Stimulated activated CD4-positive, alpha-beta T cell treated with anti-CD3 and anti-CD28 coated beads, Interleukin-4, amount 100 ng/mL, for 4 hours (primary cell): ENCODE measurements around the gene TOB2.

ENCODE experiments used
- DNase-seq, 2 experiments: peaks; one replicate each; pipeline ENCODE4 v3.0.0-alpha.2; 2020

Gene TOB2, protein sequence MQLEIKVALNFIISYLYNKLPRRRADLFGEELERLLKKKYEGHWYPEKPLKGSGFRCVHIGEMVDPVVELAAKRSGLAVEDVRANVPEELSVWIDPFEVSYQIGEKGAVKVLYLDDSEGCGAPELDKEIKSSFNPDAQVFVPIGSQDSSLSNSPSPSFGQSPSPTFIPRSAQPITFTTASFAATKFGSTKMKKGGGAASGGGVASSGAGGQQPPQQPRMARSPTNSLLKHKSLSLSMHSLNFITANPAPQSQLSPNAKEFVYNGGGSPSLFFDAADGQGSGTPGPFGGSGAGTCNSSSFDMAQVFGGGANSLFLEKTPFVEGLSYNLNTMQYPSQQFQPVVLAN

DNA sequence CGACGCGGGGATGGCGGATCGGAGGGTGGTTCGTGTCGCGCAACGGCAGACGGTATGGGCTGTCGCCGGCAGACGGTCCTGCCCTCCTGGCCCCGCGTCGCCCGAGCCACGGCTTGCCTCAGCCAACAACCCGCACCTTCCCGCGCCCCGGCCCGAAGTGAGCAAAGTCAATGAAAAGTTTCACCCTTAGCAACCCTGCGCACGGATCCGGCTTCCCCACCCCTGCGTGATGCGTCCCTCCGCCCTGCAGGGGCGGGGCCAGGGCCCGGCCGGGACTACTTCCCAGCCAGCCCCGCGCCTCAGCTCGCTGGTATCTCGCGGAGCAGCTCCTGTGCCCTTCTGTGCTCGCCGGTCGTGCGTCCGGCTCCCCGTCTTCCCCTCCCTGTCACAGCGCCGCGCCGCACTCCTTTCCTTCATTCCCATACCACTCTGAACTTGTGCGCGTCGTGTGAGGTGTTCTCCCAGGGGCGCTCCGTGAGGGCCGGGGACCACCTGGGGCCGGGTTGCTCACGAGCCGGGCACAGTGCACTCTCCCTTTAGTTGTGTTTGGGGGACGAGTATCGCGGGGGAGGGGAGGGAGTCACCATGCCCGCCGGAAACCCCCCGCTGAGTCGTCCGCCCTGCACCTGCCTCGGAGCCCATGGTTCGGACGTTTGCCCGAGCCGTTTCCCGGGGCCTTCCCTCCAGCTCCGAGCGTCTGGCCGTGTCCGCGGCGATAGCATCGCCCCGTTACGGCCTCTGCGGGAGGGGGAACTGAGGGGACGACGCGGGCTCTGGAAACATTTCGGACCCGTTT, at the start of gene TOB2:
TSS of gene TOB2 (minus strand) at position 163 of the 796 bp plus-strand sequence. CDS start 9,456 bp downstream, outside the sequence.
- DNase-seq: peak; percentile 92 to 93

DNA sequence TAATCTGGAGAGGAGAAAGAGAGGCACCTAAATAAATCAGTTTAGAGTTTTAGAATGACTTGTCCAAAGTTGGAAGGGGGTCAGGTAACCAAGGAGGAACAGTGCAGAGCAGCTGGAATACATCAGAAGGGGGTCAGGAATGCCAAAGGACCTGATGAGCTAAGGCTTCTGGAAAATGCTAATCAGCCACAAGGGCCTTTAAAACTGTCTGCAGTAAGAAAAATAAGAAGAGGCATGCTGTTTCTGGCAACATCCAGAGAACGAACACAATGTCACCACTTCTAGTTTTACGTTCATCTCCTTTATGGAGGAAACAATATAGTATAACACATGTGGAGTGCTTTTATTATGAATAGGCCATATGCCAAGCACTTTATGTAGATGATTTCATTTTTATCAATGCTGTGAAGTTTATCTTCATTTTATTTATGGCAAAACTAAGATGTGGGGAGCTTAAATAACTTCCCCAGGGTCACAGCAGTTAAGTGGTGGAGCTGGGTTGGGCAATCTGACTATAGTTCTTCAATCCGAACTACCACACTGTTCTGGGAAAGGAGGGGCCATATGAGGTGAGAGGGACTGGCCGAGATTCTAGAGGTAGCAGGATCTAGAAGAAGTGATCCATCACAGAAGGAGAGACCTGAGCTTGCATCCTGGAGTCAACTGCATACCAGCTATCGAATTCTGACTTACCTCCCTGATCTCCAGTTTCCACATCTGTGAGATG, 44.9 kb upstream of the TOB2 start:
- DNase-seq: no peak

DNA sequence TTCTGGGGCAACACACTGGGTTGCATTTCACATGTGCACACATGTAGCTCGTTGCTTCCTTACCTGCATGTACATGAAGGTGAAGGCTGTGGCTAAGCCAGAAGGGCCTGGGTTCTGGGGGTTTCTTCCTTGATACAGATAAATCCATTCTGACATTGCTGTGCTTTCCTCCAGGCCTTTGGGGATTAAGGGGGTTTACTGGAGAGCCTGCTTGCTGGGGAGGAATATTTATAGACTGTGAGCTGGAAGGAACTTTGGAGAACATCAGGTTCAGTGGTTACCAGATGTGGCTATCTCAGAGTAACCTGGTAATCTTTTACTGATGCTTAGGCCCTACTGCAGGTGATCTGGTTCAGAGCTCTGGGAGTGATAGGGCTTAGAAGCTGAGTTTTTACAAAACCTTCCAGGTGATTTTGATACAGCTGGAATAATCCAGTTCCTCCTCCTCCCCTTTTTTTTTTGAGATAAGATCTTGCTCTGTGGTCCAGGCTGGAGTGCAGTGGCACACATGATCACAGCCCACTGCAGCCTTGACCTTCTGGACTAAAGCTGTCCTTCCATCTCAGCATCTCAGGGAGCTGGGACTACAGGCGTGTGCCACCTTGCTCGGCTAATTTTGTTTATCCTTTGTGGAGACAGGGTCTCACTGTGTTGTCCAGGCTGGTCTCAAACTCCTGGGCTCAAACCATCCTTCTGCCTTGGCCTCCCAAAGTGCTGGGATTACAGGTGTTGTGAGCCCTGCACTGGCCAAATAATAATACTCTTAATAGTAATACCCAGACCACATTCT, 42.2 kb upstream of the TOB2 start:
- no peak for DNase-seq

DNA sequence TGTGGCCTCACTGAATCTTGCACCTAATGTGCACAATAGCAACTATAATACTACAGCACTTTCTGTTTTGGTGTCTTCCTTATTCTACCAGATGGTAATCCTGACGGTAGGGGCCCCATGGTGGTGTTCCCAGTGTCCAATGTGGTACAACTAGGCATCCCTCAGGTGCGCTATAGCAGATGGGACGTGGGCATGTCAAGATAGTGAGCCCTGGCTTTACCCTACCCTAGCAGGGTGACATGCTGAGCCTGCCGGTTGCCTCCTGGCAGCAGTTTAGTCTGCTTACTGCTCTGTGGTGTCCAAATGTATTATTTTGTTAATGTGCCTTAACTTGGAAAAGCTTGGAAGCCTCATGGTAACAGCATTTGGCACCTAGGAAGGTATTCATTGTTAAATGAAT, 41.5 kb upstream of the TOB2 start:
- DNase-seq: no peak

DNA sequence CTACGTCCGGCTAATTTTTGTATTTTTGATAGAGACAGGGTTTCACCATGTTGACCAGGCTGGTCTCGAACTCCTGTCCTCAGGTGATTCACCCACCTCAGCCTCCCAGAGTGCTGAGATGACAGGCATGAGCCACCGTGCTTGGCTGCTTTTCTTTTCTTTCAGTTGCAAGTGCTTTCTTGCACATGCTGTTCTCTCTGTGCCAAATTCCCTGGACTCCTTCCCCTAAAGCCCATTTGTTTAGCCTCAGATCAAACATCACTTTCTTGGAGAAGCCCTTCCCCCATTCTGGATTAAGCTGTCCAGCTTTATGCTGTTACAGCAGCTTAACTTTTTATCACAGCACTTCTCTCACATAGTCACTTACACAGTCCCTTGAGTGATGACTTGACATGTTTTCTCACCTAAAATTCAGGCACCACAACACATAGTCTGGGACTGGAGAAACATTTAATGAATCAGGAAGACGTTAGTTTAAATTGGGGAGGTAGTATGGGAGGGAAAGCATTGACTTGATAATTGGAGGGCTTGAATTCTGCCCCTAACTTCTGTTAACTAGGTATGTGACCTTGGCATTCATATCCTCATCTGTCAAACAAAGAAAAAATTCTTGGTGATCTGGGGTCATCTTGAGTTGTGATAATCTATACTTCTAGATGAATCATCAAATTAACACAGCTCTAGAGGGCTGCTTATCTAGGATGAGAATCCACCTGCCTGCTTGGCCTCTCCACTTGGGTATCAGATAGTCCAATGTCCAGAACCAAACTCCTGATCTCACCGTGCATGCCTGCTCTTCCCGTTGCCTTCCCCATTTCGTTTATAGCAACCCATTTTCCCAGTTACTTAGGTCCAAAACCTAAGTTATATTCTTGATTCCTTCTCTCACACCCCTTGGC, 40.7 kb upstream of the TOB2 start:
- no peak for DNase-seq

DNA sequence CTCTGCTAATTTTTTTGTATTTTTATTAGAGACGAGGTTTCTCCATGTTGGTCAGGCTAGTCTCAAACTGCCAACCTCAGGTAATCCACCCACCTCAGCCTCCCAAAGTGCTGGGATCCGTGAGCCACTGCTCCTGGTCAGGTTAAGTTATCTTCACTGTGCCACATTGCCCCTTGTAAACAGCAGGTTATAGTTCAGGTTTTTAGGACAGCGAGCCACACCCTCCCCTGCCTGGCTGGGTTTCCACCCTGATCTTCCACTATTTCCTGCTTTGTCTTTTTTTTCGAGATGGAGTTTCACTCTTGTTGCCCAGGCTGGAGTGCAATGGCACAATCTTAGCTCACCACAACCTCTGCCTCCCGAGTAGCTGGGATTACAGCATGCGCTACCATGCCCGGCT, 38.4 kb upstream of the TOB2 start:
- no peak for DNase-seq

DNA sequence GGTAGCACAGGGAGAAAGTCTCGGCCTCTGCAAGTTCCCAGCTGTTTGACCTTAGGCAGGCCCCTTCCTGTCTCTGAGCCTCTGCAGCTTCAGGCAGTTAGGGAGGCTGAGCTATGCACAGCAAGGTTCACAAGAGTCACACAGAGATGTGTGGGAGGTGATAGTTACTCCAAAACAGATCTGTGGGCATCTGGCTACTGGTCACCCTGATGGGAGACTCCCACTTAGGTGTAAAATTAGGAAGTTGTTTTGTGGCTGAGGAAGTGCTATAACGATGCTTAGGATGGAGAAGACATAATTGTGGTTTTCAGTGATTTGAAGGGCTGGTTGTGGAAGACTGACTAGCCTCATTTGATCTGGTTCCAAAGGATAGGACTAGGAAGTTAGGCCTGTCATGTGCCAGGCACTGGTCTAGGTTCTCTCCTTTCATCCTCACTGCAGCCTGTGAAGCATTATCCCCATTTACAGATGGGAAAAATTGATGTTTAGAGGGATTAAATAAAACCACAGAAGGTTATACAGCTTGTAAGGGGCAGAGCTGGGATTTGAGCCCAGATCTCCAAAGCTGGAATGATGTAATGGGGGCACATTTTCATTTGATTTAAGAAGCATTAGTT, 35.8 kb upstream of the TOB2 start:
- no peak for DNase-seq

DNA sequence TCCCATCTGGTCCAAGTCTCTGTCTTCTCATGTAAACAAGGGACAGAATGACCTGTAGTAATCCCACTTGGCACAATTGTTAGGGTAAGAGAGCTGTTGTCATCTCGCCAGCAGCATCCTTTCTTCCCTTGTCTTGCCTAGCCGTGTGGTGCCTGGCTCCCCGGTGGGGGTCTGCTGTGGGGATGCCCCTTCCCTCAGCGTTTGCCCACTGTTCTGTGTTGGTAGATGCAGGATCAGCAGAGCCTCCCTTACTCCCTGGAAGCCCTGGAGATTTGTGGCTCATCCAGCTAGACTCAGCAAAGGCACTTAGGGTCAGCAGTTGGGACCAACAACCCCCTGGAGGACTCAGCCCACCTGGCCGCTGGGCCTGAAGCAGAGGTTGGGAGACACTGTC, 35.3 kb upstream of the TOB2 start:
- no peak for DNase-seq

DNA sequence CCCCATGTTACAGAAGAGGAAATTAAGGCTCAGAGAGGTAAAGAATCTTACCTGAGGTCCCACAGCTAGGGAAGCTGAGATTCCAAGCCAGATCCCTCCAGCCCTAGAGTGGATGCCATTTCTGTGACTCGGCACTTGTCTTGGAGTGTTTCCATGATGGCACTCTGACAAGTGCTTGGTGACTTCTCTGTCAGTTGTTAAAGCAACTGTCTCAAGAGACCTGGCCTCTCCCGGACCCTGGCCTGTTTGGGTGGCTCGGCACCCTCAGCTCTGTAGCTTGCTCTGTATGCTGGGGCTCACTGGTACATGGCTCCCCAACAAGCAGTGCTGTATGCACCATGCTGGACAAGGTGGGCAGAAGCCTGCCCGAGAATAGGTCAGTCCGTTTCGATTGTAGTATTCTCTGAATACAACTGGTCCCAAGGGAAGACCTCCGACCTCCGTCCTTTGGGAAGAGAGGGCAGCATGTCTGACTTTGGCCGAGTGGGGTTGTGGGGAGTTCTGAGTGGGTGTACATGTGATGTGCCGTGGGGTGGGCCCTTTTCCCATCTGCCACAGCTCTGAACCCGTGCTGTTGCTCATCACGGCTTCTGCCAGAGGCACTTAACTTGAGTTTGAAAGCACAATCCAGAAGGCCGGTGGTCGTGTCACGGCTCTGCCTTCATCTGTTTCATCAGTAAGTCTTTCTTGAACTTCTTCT, 34.7 kb upstream of the TOB2 start:
- no peak for DNase-seq

DNA sequence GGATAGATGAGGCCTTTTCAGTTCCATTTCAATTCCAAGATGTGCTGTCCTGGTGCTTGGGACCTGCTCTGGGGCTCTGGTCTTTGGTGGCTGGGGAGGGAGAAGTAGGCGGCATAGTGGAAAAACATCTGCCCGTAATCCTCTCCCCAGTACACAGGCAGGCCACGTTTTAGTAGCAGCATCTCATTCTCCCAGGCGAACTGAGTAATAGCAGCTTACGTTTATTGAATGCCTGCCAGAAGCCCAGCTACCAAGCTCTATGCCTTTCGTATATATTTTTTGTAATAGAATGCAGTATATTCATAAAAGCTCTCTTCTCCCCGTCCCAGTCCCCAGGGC, 33.8 kb upstream of the TOB2 start:
- DNase-seq: no peak

DNA sequence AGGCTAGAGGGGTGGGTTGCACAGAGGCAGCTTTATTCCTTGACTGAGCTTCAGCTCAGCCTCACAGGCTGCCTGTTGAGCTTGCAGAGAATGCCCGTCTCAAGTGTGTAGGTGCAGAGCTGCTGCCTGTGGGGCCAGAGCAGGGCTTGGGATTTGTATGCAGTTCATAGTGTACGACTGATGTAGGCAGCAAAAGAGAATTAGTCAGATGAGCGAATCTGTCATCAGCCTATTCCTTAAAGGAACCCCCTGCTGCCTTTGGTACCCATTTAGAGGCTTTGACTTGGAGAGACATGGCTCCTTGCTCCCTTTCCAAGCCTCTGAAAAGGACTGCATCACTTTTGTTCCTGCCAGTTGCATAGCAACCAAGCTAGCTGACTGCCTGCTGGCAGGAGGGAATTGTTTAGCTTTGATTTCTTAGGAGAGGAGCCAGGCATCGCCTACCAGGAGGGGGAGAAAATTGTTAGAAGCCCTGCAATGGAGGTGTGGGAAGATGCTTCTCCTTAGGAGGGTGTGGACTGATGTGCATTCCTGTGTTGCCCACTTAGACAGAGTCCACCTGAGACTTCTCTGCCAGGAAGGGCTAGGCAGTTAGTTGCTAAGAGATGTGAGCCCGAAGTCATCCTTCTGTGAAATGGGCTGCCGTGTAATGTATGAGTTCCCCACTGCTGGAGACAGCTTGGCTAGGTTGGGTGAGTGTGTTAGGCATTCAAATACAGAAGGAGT, 33.2 kb upstream of the TOB2 start:
- no peak for DNase-seq

DNA sequence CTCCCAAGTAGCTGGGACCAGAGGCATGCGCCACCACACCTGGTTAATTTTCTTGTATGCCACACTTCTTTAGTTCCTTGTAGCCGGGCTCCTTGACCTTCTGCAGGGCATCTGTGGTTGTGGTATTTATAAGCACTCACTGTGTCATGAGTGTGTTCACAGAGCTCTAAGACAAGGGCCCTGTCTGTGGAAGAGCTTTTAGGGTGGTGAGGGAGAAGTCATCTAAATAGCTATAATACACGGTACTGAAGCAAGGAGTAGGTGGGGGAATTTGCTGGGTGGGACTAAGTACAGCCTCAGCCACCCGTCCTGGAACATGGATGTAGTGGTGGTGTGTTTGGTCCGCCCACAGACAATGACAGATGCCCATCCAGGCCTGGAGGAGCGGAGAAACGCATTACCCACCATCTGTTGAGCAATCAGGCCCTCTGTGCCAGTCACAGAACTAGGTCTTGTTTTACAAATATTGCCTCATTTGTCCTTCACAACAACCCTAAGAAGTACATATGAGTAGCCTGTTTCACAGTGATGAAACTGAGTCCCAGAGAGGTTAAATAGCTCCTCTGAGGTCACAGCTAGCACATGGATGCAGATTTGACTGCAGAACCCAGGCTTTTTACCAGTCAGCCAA, 32.4 kb upstream of the TOB2 start:
- DNase-seq: no peak

DNA sequence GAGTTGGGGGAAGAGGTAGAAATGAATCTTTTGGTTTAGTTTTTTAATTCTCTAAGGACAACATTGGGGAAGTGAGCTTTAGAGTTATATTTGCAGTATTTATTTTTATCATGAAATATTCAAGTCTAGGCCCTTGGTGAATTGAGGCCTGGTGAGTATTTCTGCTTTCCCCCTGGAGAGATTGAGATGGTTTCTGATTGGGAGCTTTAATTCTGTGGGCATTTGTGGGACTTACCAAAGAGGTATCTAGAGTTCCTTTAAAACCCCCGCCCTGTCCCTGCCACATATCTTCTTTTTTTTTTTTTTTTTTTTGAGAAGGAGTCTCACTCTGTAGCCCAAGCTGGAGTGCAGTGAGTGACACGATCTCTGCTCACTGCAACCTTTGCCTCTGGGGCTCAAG, 31.9 kb upstream of the TOB2 start:
- no peak for DNase-seq

DNA sequence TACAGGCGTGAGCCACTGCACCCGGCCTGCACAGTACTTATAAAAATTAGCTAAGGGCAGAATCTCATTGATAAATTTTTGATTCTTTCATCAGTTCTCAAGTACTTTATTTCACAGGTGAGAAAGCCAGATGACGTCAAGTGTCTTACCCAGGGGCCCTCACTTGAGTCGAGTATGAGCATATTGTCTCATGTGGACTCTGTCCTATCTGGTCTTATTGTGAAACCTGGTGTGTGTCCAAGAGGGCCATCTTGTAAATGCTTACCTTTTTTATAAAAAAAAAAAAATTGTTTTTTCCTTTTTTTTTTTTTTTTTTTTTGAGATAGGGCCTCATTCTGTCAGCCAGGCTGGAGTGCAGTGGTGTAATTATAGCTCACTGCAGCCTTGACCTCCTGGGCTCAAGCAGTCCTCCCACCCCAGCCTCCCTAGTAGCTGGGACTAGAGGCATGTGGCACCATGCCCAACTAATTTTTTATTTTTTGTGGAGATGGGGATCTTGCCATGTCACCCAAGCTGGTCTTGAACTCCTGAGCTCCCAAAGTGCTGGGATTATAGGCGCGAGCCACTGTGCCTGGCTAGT, 28.4 kb upstream of the TOB2 start:
- no peak for DNase-seq

DNA sequence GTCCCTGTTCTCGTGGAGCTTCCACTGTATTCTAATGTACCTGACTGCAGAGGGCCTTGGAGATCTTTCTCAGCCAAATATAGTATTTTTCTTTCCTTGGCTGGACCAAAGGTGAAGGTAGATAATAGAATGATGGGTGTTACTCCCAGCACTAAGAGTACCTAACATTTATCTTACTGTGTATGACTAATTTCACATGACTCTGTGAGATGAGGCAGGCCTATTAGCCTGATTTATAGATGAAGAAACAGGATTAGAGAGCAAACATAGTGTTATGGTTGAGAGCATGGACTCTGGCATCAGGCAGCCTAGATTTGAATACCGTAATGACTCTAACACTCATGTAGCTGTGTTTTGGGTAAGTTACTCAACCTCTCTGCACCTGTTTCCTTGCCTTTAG, 25.0 kb upstream of the TOB2 start:
- DNase-seq: no peak

DNA sequence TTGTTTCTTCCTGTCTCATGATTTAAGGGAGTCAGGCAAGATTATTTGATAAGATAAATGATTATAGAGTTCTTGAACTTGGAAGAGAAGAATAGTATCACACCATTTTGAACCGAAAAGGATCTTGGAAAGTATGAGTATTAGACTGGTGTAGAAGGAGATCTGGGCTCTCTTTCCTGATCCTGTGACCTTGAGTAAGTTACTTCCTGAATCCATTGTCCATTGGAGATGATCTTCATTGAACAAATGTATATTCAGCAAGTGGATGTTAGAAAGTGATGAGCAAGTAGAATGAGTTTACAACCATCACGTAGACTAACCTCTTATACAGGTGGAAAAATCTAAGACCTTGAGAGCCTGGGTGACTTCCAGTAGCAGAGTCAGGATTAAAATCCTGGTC, 24.3 kb upstream of the TOB2 start:
- no peak for DNase-seq

DNA sequence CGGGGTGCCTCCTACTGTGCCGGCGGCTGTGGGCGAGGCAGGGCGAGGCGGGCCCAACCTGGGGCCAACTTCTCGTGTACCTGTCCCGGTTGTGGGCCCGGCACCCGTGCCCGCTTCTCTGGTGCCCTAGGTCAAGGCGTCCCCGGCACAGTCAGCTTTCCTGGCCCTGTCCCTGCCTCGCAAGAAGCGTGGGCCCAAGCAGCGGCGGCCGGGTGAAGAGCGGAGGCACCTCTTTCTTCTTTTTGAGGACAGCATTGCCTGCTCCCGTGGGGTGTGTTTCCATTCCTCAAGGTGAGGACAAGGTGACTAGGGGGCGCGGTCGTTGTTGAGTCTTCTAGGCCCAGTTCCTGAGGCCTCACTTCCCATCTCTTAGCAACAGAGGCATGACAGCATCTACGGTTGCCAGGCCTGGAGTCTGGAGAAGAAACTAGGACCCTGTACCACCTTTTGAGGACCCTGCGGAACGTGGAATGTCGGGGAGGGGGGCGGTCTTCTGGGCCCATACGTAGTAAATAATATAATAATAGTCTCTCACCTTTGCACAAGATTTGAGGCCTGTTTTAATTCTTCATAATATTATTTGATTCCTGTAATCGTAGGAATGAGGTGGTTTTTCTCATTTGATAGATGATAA, 22.7 kb upstream of the TOB2 start:
- DNase-seq: peak in 1 of 2 experiments; percentile 33

DNA sequence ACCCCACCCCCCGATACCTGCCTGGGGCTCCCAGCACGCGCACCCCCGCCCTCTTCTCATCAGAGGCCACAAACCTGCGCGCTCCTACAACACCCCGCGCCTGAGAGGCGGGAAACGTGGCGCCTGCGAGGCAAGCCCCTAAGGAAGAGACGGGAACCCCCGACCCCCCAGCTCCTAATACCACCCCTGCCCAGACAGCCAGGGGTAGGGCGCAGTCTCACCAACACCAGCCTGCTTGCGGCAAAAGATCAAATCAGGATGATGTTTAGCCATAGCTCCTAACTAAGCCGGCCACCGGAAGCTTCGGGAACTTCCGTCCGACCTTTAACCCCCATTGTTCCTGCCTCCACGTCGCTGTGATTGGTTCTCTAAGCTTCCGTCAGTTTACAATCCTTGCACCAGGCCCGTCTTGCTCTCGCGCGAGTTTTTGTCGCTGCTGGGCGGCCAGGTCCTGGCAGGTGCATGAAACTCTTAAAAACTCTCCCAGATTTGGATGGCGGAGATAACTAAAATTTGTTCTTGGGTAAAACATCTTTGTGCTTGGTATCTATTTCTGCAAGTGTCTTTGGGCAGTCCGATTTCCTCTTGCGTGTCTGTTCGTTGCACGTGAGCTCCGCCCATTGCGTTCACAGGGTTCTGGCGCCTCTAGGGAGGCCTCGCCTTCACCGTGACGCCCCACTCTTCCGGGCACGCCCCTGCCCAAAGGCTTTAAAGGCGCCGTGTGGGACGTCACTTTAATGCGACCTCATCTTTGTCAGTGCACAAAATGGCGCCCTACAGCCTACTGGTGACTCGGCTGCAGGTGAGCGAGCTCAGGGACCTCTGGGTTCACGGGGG, 22.0 kb upstream of the TOB2 start, which contains the start of the genes ACO2 and PHF5A:
TSS of gene ACO2 (plus strand) at position 737 of the 837 bp plus-strand sequence. CDS start at position 767, 30 bp downstream.
TSS of gene PHF5A (minus strand) at position 312 of the 837 bp plus-strand sequence. CDS start at position 273, 39 bp downstream.
- peak; percentile 96 to 97 for DNase-seq
